ENCODE results near the gene AQP12B.

DNA sequence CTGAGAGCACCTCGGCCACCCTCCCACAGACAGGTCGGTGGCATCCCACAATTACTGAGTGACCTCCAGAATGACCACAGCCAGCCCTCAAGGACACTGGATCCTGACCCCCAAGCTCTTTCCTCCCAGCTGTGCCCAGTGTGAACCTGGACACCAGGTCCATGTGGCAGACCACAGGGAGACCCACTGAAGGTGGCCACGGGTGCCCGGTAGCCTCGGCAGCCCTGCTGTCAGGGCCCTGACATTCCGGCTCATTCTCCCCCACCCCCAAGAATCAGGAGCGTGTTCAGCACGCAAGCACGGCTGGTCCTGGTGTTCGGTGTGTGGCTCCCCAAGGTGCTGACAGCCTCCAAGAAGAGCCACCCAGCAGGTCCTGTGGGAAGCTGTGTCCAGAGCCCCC, 41.7 kb upstream of the AQP12B start:
- no peak for TF ChIP-seq KDM4B (CRISPR knock-in tag; IDR thresholded peaks at IDR 0.05)
- TF ChIP-seq MAFG (CRISPR knock-in tag; IDR thresholded peaks at IDR 0.05) = no peak
- TF ChIP-seq, protein P1, sequence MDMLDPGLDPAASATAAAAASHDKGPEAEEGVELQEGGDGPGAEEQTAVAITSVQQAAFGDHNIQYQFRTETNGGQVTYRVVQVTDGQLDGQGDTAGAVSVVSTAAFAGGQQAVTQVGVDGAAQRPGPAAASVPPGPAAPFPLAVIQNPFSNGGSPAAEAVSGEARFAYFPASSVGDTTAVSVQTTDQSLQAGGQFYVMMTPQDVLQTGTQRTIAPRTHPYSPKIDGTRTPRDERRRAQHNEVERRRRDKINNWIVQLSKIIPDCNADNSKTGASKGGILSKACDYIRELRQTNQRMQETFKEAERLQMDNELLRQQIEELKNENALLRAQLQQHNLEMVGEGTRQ (IDR thresholded peaks at IDR 0.05; ENCODE audit: low read depth, low read length) = no peak
- TF ChIP-seq, protein P1 (CRISPR knock-in tag; IDR thresholded peaks at IDR 0.05; ENCODE audit: borderline replicate concordance) = no peak
- TF ChIP-seq, protein P2, sequence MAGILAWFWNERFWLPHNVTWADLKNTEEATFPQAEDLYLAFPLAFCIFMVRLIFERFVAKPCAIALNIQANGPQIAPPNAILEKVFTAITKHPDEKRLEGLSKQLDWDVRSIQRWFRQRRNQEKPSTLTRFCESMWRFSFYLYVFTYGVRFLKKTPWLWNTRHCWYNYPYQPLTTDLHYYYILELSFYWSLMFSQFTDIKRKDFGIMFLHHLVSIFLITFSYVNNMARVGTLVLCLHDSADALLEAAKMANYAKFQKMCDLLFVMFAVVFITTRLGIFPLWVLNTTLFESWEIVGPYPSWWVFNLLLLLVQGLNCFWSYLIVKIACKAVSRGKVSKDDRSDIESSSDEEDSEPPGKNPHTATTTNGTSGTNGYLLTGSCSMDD (CRISPR knock-in tag; IDR thresholded peaks at IDR 0.05) = no peak
- TF ChIP-seq, protein P3, sequence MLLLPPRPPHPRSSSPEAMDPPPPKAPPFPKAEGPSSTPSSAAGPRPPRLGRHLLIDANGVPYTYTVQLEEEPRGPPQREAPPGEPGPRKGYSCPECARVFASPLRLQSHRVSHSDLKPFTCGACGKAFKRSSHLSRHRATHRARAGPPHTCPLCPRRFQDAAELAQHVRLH (CRISPR knock-in tag; IDR thresholded peaks at IDR 0.05; ENCODE audit: borderline replicate concordance, low read depth) = no peak
- TF ChIP-seq SMARCC2 (IDR thresholded peaks at IDR 0.05) = no peak
- TF ChIP-seq ZNF431 (CRISPR knock-in tag; IDR thresholded peaks at IDR 0.05; ENCODE audit: borderline replicate concordance, low read depth) = no peak
- TF ChIP-seq, protein P4, sequence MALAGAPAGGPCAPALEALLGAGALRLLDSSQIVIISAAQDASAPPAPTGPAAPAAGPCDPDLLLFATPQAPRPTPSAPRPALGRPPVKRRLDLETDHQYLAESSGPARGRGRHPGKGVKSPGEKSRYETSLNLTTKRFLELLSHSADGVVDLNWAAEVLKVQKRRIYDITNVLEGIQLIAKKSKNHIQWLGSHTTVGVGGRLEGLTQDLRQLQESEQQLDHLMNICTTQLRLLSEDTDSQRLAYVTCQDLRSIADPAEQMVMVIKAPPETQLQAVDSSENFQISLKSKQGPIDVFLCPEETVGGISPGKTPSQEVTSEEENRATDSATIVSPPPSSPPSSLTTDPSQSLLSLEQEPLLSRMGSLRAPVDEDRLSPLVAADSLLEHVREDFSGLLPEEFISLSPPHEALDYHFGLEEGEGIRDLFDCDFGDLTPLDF (CRISPR knock-in tag; IDR thresholded peaks at IDR 0.05) = no peak
- TF ChIP-seq, protein P5, sequence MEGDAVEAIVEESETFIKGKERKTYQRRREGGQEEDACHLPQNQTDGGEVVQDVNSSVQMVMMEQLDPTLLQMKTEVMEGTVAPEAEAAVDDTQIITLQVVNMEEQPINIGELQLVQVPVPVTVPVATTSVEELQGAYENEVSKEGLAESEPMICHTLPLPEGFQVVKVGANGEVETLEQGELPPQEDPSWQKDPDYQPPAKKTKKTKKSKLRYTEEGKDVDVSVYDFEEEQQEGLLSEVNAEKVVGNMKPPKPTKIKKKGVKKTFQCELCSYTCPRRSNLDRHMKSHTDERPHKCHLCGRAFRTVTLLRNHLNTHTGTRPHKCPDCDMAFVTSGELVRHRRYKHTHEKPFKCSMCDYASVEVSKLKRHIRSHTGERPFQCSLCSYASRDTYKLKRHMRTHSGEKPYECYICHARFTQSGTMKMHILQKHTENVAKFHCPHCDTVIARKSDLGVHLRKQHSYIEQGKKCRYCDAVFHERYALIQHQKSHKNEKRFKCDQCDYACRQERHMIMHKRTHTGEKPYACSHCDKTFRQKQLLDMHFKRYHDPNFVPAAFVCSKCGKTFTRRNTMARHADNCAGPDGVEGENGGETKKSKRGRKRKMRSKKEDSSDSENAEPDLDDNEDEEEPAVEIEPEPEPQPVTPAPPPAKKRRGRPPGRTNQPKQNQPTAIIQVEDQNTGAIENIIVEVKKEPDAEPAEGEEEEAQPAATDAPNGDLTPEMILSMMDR (CRISPR knock-in tag; IDR thresholded peaks at IDR 0.05) = no peak
- TF ChIP-seq, protein P6, sequence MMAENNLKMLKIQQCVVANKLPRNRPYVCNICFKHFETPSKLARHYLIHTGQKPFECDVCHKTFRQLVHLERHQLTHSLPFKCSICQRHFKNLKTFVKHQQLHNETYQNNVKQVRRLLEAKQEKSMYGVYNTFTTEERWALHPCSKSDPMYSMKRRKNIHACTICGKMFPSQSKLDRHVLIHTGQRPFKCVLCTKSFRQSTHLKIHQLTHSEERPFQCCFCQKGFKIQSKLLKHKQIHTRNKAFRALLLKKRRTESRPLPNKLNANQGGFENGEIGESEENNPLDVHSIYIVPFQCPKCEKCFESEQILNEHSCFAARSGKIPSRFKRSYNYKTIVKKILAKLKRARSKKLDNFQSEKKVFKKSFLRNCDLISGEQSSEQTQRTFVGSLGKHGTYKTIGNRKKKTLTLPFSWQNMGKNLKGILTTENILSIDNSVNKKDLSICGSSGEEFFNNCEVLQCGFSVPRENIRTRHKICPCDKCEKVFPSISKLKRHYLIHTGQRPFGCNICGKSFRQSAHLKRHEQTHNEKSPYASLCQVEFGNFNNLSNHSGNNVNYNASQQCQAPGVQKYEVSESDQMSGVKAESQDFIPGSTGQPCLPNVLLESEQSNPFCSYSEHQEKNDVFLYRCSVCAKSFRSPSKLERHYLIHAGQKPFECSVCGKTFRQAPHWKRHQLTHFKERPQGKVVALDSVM (CRISPR knock-in tag; IDR thresholded peaks at IDR 0.05) = no peak
- TF ChIP-seq RBFOX2 (IDR thresholded peaks at IDR 0.05; ENCODE audit: low read depth, low read length) = no peak
- TF ChIP-seq ZNF382 (CRISPR knock-in tag; IDR thresholded peaks at IDR 0.05; ENCODE audit: borderline replicate concordance) = no peak

Data from HepG2 (cell line).